ENCODE data around the gene LZTR1.

LZTR1 gene

DNA sequence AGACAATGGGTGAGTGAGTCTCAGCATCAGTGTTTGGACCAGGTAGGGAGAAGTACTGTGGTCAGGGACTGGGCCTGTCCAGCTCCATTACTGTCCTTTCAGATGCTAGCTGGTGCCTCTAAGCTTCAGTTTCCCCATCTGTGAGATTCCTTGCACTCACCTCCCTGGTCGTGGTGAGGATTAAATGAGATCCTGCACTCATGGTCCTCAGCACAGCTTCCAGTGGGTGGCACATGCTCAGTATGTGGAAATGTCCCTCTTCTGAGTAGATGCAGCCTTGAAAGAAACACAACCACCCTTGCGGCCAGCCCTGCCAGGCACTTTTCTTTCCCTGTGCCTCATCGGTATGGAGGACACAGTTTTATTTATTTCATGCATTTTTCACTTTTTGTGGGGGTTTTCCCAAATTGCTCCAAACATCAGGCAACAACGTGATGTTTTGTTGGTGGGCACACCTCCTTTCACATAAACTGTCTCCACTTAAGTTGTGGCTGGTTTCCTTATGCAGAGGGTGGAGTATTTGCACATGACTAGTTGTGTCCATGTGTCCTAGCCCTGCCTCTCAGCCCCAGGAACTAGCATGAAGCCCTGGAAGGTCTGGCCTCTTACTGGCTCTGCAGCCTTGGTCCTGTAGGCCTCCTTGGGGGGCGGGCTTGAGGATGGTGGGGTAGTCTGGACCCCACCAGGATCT lies 1.1 kb downstream of the LZTR1 start:
- DNase-seq, result no peak

DNA sequence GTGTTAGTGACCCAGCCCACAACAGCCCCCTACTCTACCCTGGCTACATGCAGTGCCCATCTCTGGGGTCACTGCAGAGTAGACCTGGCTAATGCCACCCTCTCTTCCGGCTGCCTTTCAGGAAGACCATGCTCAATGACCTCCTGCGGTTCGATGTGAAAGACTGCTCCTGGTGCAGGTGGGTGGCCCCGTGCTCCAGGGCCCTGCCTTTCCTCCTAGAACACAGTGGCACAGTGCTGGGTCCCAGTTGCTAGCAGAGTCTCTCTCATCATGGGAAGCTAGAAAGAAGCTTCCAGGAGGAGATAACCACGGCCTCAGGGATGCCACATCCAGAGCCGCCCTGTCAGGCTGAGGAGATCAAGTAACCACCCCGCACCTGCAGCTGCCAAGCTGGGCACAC lies 3.6 kb downstream of the LZTR1 start:
- no peak for DNase-seq

DNA sequence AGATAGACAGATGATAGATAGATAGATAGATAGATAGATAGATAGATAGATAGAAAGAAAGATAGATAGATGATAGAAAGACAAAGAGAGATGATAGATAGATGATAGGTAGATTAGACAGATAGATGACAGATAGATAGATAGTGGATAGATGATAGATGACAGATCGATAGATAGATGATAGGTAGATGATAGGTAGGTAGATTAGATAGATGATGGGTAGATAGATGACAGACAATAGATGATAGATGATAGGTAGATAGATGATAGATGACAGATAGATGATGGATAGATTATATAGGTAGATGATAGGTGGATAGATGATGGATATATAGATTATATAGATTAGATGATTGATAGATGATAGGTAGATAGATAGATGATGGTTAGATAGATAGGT lies 4.3 kb downstream of the LZTR1 start:
- DNase-seq, result no peak

DNA sequence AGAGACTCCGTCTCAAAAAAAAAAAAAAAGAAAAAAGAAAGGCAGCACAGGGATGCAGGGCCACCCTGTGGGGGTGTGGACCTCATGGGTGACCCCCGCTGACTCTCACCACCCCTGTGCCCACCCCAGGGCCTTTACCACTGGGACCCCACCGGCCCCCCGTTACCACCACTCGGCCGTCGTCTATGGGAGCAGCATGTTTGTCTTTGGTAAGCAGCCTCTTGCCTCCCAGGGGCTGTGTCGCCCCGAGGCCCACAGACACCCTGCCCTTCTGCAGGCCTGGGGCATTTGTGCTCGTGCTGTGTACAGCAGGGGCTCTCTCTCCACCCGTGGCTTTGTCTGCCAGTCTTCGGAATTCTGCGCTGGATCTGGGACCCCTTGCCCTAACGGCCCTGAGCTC lies 5.3 kb downstream of the LZTR1 start:
- no peak for DNase-seq

DNA sequence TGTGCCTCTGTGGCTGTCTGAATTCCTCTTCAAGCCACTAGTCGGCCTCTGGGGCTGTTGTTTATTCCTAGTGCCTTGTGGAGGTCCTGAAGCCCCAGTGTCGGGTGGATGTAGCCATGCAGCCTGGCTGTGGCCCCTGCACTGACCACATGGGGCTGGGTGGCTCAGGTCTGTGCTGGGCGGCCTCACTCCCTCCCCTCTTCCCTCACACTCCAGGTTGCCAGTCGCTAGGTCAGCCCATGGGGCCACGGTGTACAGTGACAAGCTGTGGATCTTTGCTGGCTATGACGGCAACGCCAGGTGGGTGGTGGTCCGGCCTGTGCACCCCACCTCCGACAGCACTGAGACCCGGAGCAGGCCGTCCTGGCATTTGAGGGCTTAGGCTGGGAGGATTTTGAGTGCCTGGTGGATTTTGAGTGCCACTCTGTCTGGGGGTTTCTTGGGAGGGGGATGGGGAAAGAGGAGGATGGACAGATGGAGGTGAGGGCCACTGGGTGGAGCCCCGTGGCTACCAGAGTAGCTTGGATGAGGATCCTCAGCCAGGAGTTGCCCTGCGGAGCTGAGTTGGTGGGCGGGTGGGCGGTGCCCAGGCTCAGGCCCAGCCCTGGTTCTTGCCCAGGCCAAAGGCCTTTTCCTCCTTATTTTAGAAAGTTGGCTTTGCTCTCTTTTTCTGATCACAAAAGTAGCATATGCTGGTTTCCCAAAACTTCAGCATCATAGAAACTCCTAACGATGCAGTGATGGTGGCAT lies 6.7 kb downstream of the LZTR1 start:
- DNase-seq, result no peak

DNA sequence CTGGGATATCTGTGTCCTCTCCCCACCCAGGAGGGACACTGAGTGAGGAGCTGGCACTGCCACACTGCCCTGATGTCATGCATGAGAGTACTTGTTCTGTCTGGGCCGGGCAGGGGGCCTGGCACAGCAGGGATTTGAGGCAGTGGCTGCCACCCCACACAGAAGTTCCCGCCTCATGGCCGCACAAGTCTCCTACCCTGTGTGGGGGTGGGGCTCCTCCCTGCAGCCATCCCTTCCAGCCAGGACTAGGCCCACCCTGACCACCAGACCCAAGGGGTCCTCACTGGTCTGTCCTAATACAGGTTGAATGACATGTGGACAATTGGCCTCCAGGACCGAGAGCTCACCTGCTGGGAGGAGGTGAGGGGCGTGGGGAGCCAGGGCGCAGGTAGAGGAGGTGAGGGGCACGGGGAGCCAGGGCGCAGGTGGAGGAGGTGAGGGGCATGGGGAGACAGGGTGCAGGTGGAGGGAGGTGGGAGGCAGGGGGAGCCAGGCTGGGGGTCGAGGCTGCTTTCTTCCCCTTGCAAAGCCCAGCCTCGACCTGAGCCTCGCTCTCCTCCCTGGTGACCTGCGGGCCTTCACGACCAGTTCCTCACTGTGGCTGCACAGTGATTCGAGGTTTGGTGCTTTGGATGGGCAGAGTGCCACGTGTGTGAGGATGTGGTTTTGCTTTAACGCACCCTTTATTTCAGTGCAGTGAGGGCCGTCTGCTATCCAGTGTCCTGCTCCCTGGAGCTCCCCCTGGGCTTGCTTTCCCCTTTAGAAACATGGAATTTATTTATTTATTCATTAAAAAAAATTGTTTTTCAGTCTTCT lies 7.4 kb downstream of the LZTR1 start:
- no peak for DNase-seq

DNA sequence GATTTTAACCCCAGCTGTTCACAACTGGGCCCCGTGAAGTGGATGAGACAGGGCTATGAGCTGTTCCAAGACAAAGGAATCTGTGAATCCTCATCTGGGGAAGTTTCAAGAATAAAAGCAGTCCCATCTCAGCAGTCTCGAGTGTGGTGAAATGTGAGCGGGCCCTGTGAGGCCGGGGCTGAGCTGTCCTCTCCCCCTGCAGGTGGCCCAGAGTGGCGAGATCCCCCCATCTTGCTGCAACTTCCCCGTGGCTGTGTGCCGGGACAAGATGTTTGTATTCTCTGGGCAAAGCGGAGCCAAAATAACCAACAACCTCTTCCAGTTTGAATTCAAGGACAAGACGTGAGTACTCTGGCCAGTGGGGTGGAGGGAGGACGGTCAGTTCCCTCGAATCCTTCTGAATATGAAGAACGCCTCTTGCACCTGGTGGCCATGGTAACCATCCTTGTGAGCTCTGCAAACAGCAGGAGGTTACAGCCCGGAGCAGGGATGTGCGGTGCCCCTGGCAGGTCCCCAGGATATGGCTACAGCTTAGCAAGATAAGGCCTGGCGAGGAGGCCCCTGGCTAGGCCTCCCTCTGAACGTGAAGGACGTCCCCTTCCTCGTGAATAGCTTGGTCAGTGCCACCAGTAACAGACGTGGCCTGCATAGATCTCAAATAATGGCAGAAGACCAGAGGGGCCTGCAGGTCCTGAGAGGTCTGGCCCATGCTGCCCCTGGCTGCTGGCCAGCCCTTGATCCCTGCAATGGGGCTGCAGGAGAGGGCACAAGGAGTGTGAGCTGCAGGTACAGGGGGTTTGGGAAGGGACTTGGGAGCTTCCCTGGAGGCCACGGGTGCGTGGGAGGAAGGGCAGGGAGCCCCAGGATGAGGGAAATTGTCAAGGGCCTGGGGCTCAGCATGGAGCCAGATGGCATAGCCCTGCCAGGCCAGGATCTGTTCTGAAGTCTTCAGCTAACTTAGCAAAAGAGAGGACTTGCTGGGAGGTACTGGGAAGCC lies 8.4 kb downstream of the LZTR1 start:
- no peak for DNase-seq

DNA sequence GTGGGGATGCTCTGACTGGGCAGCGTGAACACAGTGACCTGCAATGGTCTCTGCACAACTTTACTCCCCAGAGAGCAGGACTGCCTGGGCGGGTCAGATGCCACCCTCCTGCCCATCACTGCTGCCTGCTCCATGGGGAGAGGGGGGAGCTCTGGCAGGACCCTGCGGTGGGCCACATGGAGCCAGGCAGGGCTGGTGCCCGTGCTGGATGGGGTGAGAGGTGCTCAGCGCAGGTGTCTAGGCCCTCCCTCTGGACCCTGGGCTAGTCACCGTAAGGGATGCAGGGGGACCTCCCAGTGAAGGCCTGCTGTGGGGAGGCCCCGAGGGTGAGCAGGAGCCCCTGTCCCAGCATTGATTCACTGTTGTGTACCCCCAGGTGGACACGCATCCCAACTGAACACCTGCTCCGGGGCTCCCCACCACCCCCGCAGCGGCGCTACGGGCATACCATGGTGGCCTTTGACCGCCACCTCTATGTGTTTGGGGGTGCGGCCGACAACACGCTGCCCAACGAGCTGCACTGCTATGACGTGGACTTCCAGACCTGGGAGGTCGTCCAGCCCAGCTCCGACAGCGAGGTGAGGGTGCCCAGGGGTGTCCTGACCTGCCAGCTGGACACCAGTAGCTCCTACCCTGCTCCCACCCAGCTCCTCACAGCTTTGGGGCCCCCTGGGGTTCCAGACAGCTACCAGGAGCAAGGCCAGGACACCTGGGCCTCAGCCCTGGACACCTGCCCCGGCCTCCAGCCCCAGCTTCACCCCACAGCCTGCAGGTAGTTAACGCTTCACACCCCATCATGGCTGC lies 9.4 kb downstream of the LZTR1 start:
- no peak for DNase-seq

DNA sequence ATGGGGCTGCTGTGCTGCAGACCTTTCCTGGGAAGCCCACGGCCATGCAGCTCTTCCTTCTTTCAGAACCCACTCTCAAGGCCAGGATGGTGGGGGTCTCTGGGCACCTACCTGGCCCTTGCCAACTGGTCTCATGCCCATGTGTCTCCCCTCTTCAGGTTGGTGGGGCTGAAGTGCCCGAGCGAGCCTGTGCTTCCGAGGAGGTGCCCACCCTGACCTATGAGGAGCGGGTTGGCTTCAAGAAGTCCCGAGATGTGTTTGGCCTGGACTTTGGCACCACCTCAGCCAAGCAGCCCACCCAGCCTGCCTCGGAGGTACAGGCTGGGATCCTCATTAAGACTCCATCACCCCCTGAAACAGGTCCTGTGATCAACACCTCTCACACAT lies 10.0 kb downstream of the LZTR1 start:
- no peak for DNase-seq

DNA sequence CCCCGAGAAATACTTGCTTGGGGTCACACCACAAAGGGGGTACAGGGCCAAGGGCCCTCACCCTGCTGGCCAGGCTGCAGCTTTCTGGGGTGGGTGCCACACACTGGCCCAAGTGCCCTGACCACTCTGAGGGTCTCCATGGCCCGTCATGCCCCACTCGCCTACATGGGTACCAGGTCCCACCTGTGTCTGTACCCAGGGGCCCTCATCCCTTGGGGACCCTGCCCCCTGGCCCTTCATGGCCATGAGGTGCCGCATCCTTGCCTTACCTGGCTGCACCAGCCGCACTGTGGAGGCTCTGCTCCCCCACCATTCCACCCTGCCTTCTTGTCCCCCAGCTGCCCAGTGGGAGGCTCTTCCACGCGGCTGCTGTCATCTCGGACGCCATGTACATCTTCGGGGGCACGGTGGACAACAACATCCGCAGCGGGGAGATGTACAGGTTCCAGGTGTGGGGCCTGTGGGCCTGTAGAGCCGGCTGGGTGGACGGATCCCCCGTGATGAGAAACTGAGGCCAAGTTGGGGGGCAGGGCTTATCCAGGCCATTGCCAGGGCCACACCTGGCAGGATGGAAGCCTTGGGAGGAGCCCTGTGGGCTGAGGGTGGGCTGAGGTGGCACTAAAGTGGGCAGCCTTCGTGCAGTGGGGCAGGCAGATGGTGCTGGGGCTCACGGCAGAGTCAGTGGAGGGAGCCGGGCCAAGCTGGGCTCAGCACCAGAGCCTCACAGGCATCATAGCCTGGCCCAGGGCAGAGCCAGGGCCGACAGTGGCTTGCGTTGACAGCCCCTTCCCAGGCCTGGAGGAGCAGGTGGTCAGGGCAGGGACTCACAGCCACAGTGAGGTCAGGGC lies 10.6 kb downstream of the LZTR1 start:
- DNase-seq, result no peak

DNA sequence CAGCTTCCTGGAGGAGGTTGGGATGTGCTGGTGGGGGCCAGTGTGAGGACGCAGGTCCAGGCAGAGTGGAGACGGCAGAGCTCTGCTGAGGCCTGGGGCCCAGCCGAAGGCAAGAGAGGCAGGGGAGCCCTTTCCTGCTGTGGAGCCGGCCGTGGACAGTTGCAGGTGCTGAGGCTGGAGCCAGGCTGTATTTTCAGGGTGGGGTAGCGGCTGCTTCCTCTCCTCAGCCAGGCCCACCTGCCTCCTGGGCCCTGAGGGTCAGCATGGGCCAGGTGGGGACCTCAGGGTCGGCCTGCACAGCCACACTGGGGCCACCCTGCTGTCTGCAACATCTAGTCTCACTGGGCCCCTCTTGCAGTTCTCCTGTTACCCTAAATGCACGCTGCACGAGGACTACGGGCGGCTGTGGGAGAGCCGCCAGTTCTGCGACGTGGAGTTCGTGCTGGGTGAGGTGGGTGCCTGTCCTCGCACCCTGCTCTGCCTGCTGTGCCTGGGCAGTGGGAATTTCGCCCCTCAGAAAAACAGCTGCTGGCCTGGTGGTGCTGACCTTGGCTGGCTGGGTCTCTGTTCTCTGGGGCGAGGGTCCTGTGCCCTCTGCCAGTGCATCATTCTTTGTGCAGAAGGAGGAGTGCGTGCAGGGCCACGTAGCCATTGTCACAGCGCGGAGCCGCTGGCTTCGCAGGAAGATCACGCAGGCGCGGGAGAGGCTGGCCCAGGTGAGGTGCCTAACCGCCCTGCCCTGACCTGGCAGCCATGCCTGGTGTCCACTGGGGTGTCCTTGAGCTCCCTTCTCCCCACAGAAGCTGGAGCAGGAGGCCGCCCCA lies 11.4 kb downstream of the LZTR1 start:
- no peak for DNase-seq

DNA sequence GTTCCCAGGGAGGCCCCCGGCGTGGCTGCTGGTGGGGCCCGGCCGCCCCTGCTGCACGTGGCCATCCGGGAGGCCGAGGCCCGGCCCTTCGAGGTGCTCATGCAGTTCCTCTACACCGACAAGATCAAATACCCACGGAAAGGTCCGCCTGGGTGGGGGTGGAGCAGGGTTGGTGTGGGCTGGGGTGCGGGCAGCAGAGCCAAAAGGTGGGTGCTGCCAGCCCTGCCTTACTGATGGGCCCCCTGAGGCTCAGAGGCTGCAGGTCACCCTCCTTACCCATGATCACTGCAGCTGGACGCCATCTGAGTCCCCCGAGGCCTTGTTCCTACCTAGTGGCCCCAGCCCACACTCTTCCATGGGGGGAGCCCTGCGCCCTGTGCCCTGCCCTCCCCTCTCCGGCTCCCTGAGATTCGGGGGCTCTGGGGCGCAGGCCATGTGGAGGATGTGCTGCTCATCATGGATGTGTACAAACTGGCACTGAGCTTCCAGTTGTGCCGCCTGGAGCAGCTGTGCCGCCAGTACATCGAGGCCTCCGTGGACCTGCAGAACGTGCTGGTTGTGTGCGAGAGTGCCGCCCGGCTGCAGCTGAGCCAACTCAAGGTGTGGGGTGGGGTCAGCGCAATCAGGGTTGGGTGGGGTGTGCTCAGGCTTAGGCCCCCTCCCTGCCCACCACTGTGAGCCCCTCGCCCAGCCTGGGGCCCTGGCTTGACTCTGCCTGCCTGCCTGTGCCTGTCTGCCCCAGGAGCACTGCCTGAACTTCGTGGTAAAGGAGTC lies 12.2 kb downstream of the LZTR1 start:
- no peak for DNase-seq

DNA sequence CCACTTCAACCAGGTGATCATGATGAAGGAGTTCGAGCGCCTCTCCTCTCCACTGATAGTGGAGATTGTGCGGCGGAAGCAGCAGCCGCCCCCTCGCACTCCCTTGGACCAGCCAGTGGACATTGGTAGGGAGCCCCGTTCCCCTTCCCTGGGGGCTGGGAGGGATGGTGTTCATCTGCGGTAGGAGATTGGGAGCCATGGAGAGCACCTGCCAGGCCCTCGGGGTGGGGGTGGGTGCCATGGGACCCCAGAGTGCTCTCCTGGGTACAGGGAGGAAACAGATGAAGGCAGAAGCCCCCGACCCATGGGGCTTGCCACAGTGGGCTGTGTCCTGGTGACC lies 12.8 kb downstream of the LZTR1 start:
- DNase-seq, result no peak

DNA sequence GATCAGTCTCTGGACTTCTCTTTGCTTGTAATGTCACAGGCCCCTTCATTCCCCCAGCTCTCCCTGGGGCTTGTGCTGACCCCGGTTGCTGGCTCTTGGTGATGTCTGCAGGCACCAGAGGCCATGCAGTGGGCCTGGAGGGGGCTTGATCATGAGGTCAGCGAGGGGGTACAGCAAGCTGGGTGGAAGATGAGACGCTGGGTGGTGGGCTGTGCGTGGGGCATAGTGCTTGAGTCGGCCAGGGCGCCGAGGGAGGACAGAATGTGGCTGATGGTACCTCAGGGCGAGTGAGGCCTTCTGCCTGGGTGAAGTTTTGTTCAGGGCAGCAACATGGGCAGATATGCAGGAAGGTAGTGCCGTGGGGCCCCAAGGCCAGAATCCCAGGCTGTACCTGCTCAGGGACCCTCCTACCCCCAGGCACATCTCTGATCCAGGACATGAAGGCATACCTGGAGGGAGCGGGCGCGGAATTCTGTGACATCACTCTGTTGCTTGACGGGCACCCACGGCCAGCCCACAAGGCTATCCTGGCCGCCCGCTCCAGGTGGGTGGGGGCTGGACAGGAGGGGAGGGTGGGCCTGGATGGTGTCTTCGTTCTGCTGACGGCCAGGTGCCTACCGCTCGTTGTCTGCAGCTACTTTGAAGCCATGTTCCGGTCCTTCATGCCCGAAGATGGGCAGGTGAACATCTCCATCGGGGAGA lies 13.4 kb downstream of the LZTR1 start:
- no peak for DNase-seq

DNA sequence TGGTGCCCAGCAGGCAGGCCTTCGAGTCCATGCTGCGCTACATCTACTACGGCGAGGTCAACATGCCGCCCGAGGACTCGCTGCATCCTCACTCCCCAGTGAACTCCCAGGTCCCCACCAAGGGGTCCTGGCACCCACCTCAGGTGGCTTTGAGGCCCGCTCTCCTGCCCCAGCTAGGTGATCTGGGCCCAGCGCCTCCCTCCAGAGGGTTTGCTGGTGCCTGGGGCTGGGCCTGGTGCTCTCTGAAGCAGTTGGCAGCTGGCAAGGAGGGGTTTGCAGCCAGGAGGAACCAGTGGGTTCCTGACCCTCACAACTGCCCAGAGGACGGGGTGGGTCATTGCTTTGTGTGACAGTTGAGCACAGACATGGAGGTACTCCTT lies 13.9 kb downstream of the LZTR1 start:
- no peak for DNase-seq

DNA sequence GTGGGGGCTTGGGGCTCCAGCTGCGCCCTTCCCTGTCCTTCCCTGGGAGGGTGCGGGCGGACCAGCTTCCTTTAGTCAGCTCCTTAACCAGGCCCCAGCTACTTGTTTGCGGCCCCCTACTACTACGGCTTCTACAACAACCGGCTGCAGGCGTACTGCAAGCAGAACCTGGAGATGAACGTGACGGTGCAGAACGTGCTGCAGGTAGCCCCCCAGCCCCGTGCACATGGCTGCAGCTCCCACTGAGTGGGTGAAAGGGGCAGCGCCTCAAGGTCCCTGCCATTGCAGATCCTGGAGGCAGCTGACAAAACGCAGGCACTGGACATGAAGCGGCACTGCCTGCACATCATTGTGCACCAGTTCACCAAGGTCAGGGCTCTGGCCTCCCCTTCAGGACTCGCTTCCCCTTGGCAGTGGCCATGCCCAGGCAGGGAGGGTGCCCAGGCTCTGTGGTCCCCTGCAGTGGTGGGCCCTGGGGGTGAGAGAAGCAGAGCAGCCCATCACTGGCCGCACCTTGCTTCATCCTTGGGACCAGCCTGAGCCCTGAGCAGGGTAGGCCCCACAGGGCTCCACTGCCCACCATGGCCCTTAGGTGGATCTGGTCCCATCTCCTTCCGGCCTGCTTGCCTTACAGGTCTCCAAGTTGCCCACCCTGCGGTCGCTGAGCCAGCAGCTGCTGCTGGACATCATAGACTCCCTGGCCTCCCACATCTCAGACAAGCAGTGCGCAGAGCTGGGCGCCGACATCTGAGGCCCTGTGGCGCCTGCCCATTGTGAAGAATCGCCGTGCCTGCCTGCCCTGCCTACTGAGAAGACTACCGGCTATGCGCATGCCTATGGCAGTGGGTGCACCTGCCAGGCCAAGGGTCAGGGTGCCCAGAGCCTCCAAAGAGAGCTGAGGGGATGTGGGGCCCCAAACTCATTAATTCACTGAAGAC lies 14.8 kb downstream of the LZTR1 start:
- no peak for DNase-seq

DNA sequence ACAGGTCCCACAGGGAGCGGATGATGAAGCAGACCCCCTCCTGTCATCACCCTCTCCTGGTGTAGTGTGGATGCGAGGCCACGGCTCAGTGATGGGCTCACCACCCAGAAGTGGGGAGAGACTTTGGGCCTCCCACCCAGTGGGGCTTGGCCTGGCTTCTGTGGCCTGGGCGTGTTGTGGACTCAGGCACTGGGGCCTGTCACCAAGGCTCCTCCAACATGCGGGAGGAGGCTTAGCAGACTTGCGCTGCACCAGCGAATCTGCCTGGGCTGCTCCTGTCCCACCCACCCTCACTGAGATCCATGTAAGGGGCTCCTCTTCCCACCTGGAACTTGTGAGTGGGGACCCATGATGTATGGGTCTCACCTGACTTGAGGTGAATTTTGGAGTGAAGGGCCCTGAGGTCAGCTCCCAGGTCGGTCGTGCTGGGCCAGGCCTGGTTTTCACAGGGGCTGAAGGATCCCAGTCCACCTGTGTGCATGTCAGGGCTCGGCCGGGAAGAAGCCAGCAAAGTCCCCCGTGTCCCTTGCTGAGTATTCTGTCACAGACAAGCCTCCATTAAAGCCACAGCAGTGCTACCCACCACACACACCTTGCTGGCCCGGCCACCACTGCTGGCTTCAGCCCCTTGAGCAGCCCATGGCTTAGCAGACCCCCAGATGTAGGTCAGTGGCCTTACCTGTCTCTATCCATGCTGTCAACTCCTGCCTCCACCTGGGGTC lies 15.6 kb downstream of the LZTR1 start:
- no peak for DNase-seq
